ENCODE results near the gene MXRA5.

DNA sequence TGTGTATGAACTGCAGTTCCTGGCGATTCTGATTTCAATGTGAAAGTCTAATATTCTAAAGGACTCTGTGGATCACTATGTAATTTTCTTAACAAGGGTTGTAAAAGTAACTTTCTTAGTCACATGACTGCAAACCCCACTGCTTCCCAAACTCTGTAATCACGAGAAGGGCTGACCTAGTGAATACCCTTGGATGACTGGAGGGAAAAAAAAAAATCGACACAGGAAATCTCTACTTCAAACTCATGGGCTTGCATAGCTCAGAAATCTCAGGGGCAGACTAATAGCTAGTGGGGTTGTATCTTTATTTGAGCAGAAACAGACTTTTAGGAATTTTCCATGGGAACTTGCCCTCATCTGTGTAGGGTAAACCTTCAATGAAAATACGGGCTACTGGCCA is 4.8 kb upstream of the MXRA5 start:
- TF ChIP-seq, protein P1, sequence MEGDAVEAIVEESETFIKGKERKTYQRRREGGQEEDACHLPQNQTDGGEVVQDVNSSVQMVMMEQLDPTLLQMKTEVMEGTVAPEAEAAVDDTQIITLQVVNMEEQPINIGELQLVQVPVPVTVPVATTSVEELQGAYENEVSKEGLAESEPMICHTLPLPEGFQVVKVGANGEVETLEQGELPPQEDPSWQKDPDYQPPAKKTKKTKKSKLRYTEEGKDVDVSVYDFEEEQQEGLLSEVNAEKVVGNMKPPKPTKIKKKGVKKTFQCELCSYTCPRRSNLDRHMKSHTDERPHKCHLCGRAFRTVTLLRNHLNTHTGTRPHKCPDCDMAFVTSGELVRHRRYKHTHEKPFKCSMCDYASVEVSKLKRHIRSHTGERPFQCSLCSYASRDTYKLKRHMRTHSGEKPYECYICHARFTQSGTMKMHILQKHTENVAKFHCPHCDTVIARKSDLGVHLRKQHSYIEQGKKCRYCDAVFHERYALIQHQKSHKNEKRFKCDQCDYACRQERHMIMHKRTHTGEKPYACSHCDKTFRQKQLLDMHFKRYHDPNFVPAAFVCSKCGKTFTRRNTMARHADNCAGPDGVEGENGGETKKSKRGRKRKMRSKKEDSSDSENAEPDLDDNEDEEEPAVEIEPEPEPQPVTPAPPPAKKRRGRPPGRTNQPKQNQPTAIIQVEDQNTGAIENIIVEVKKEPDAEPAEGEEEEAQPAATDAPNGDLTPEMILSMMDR (IDR thresholded peaks at IDR 0.05 in 2 of 3, conservative IDR thresholded peaks at IDR 0.05 in 1 of 3; ENCODE audit: control insufficient read depth in 2 of 3, extremely low read depth in 1 of 3, insufficient read depth in 1 of 3, low read depth in 3 of 3, low read length in 3 of 3): no peak
- no peak for TF ChIP-seq POLR2A (IDR thresholded peaks at IDR 0.05; ENCODE audit: low read depth, low read length)
- TF ChIP-seq SMC3 (IDR thresholded peaks at IDR 0.05; ENCODE audit: borderline replicate concordance, low read length): no peak
- TF ChIP-seq RUNX3 (IDR thresholded peaks at IDR 0.05; ENCODE audit: low read length): no peak
- TF ChIP-seq ZBED1 (IDR thresholded peaks at IDR 0.05; ENCODE audit: borderline replicate concordance): no peak
- no peak for TF ChIP-seq CBX5 (IDR thresholded peaks at IDR 0.05; ENCODE audit: low read depth)
